ENCODE results near the gene ARHGAP40. TPM values are rescaled to one million over a fixed set of nuclear protein-coding genes. Genes with fewer than 3 reads are reported as not detected.

Gene ARHGAP40
- total and polyA plus RNA-seq, 2 experiments from 2014 or later: 0.21 TPM; not detected in 1

DNA sequence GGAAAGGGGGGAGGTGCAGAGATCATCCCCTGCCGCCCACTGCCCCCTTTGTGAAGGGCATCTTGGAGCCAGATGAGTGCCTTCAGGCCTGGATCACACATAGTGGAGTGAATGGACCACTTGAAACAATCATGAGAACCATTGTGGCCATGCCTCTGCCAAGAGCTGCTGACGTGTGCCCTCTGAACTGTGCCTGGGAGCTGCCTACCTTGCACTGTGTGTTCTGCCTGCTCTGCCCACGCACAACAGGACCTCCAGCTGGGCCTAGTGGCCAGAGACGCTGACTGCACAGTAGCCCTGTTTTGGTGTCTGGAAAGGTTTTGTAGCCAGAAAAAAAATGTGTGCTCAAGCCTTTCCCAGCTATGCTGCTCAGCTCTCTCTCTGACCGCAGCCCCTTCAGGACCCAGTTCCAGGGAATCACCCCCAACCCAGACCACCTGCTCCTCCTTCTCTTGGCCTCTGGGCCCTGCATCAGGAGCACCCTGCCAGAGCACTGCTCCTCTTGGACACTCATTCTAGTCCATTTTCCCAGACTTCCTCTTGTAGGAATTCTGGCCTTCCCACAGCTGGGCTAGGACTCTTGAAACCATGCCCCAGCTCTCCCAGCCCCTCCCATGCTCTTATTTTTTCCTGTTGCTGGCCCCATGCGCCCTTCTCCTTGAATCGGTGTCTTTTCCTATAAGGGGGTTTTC is 22.2 kb upstream of the ARHGAP40 start:
- no peak for ATAC-seq

More for the DNA sequence above, 22.2 kb upstream of the ARHGAP40 start:
- H3K9me3 Mint-ChIP-seq: no peaks in the 10 kb centered on the region
- H4K20me1 ChIP-seq (replicated peaks; ENCODE audit: insufficient read depth): peaks cover 3% of the 10 kb centered on the region; the same call in 1 of the 2 replicates
- no peak overlapping the region for H3K4me2 ChIP-seq
- no peaks in the 10 kb centered on the region for H3F3A ChIP-seq (replicated peaks; ENCODE audit: low read depth)
- H3K27me3 ChIP-seq (ENCODE audit: insufficient read depth): no peaks in the 10 kb centered on the region
- H3K36me3 ChIP-seq (ENCODE audit: insufficient read depth): peaks cover 21% of the 10 kb centered on the region; the same call in 1 of the 2 replicates
- H3K9me2 ChIP-seq (ENCODE audit: insufficient read depth): no peaks in the 10 kb centered on the region
- H3K4me1 Mint-ChIP-seq: peaks cover 20% of the 10 kb centered on the region
- H3K27ac Mint-ChIP-seq: no peak overlapping the region
- H3K4me1 ChIP-seq (ENCODE audit: insufficient read depth): no peaks in the 10 kb centered on the region
- H3K27ac ChIP-seq (ENCODE audit: low read depth): no peak overlapping the region
- no peaks in the 10 kb centered on the region for H3K79me2 ChIP-seq (replicated peaks; ENCODE audit: insufficient read depth)
- no peak overlapping the region for H2AFZ ChIP-seq
- H3K27me3 Mint-ChIP-seq (ENCODE audit: insufficient read depth, low read depth, poor library complexity): peaks cover 2% of the 10 kb centered on the region
- no peak for DNase-seq (ENCODE audit: low spot score)
- peaks cover 8% of the 10 kb centered on the region; the same call in 2 of the 3 replicates for H3K36me3 Mint-ChIP-seq (ENCODE audit: low read depth)
- TF ChIP-seq STAT1 (IDR thresholded peaks at IDR 0.05; ENCODE audit: unreplicated experiment) (no peak), ZNF114 (CRISPR knock-in tag; IDR thresholded peaks at IDR 0.05) (no peak), NANOG (IDR thresholded peaks at IDR 0.05; ENCODE audit: borderline replicate concordance) (no peak), REST (IDR thresholded peaks at IDR 0.05; ENCODE audit: unreplicated experiment) (no peak)
- TF ChIP-seq, protein P1, sequence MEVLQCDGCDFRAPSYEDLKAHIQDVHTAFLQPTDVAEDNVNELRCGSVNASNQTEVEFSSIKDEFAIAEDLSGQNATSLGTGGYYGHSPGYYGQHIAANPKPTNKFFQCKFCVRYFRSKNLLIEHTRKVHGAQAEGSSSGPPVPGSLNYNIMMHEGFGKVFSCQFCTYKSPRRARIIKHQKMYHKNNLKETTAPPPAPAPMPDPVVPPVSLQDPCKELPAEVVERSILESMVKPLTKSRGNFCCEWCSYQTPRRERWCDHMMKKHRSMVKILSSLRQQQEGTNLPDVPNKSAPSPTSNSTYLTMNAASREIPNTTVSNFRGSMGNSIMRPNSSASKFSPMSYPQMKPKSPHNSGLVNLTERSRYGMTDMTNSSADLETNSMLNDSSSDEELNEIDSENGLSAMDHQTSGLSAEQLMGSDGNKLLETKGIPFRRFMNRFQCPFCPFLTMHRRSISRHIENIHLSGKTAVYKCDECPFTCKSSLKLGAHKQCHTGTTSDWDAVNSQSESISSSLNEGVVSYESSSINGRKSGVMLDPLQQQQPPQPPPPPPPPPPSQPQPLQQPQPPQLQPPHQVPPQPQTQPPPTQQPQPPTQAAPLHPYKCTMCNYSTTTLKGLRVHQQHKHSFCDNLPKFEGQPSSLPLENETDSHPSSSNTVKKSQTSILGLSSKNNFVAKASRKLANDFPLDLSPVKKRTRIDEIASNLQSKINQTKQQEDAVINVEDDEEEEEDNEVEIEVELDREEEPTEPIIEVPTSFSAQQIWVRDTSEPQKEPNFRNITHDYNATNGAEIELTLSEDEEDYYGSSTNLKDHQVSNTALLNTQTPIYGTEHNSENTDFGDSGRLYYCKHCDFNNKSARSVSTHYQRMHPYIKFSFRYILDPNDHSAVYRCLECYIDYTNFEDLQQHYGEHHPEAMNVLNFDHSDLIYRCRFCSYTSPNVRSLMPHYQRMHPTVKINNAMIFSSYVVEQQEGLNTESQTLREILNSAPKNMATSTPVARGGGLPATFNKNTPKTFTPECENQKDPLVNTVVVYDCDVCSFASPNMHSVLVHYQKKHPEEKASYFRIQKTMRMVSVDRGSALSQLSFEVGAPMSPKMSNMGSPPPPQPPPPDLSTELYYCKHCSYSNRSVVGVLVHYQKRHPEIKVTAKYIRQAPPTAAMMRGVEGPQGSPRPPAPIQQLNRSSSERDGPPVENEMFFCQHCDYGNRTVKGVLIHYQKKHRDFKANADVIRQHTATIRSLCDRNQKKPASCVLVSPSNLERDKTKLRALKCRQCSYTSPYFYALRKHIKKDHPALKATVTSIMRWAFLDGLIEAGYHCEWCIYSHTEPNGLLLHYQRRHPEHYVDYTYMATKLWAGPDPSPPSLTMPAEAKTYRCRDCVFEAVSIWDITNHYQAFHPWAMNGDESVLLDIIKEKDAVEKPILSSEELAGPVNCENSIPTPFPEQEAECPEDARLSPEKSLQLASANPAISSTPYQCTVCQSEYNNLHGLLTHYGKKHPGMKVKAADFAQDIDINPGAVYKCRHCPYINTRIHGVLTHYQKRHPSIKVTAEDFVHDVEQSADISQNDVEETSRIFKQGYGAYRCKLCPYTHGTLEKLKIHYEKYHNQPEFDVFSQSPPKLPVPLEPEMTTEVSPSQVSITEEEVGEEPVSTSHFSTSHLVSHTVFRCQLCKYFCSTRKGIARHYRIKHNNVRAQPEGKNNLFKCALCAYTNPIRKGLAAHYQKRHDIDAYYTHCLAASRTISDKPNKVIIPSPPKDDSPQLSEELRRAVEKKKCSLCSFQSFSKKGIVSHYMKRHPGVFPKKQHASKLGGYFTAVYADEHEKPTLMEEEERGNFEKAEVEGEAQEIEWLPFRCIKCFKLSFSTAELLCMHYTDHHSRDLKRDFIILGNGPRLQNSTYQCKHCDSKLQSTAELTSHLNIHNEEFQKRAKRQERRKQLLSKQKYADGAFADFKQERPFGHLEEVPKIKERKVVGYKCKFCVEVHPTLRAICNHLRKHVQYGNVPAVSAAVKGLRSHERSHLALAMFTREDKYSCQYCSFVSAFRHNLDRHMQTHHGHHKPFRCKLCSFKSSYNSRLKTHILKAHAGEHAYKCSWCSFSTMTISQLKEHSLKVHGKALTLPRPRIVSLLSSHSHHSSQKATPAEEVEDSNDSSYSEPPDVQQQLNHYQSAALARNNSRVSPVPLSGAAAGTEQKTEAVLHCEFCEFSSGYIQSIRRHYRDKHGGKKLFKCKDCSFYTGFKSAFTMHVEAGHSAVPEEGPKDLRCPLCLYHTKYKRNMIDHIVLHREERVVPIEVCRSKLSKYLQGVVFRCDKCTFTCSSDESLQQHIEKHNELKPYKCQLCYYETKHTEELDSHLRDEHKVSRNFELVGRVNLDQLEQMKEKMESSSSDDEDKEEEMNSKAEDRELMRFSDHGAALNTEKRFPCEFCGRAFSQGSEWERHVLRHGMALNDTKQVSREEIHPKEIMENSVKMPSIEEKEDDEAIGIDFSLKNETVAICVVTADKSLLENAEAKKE (CRISPR knock-in tag; IDR thresholded peaks at IDR 0.05): no peak
- no peak overlapping the region for H3K4me3 Mint-ChIP-seq
- no peak overlapping the region for H3K4me3 ChIP-seq
